NCI-H1092 (cell line): Measurements from ENCODE around the gene CD2.
A peak's percentile ranks its signal among the peaks of the same experiment; 100 is the strongest.

Experiments
- DNase-seq: peaks from one replicate; lab custom pipeline; 2025; lab: John Stamatoyannopoulos, UW

The CD2 gene, protein sequence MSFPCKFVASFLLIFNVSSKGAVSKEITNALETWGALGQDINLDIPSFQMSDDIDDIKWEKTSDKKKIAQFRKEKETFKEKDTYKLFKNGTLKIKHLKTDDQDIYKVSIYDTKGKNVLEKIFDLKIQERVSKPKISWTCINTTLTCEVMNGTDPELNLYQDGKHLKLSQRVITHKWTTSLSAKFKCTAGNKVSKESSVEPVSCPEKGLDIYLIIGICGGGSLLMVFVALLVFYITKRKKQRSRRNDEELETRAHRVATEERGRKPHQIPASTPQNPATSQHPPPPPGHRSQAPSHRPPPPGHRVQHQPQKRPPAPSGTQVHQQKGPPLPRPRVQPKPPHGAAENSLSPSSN

DNA sequence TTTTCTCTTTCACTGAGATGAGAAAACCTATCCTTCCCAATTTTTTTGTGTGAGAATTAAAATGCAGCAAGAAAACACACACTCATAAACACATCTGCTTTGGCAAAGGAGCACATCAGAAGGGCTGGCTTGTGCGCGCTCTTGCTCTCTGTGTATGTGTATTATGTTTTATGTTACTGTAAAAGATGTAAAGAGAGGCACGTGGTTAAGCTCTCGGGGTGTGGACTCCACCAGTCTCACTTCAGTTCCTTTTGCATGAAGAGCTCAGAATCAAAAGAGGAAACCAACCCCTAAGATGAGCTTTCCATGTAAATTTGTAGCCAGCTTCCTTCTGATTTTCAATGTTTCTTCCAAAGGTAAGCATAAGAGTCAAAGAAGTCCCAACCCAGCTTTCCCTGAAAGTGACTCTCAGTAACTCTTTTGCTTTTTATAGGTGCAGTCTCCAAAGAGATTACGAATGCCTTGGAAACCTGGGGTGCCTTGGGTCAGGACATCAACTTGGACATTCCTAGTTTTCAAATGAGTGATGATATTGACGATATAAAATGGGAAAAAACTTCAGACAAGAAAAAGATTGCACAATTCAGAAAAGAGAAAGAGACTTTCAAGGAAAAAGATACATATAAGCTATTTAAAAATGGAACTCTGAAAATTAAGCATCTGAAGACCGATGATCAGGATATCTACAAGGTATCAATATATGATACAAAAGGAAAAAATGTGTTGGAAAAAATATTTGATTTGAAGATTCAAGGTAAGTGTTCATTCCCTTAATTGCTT lies at the start of gene CD2:
Gene CD2, plus strand, starts transcription at position 233 of the 780 bp plus-strand sequence. Its CDS starts 63 bp downstream, at position 296.
- DNase-seq: no peak

DNA sequence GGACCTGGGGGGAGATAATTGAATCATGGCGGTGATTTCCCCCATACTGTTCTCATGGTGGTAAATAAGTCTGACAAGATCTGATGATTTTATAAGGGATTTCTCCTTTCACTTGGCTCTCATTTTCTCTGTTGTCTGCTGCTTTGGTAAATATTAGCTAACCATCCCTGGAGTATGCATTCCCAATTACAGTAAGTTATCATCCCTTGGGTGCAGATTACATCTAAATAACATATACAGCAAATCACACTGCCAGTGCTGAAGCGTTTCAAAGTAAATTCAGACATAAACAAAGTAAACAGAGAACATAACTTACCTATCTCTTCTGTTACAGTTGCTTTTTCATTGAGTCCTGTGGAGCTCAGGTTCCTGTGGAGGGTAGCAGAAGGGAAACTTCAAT lies 48.1 kb upstream of the CD2 start:
- DNase-seq: no peak

DNA sequence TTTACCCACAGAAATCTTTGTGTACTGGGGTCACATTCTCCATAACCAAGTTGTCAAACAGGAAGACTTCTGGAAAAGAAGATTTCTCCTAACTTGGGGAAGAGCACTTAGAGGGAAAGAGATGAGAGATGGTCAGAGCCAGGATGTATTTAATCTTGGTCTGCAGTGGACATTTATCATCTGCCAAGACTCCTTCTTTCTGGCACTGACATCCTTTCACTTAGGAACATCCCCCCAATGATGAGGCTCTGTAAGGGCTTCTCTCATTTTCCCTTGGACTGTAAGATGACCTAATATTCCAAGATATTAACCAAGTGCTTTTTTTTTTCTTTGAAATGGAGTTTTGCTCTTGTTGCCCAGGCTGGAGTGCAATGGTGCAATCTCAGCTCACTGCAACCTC lies 47.4 kb upstream of the CD2 start:
- no peak for DNase-seq

DNA sequence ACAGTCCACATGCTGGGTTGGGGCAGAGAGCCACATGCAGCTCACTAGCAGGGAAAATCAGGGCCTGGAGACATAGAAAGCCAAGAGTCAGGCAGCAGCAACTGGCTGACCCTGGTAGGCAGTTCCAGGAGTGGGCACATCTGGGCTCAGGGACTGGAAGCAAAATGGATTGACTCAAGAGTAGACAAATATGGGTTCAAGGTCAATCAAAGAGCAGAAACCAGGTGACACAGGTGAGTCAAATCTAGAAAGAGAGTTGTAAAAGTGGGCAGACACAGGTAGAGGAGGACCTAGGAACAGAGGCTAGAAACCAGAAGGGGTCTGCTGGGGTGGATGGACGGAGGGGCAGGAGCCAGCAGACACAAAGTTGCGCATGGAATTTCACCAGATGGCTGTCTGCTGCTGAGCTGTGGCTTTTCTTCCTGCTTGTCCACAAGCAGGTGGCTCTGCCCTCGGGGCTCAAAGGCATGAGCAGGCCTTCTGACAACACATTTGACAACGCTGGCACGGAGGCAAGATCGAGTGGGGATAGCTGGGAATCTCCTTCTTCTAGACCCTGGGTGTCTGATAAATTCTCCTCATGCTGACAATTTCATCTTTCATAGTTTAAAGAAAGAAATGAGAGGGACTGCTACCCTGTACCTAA lies 45.9 kb upstream of the CD2 start:
- no peak for DNase-seq

- no peak for DNase-seq
Observed at GRCh38 chr1:116709666-116710167, 44.5 kb upstream of the CD2 start.

- peak; percentile 51 for DNase-seq
Observed at GRCh38 chr1:116710420-116711262, 43.6 kb upstream of the CD2 start.

GRCh38 chr1:116711263-116711840 lies 42.9 kb upstream of the CD2 start:
- DNase-seq: peak; percentile 43

DNA sequence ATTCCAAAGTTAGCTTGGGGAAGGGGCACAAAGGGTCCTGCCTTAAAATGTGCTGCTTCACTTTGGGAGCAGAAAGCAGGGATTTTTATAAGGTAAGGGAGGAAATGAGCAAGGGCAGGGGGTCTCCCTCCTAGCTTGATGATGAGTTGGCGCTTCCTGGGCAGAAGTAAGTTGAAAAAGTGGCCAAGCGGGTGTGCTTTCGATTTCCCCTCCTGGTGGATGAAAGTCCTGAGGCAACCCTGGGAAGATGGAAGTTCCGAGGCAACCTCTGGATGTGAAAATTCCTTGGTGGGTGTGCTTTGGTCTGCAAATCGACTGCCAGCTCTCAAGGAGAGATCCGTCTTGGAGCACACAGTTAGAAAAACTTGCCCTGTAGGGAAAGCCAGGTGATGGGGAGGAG lies 41.7 kb upstream of the CD2 start:
- DNase-seq: no peak

GRCh38 chr1:116713474-116713873 lies 40.8 kb upstream of the CD2 start:
- no peak for DNase-seq

GRCh38 chr1:116716391-116716790 lies 37.8 kb upstream of the CD2 start:
- DNase-seq: no peak

DNA sequence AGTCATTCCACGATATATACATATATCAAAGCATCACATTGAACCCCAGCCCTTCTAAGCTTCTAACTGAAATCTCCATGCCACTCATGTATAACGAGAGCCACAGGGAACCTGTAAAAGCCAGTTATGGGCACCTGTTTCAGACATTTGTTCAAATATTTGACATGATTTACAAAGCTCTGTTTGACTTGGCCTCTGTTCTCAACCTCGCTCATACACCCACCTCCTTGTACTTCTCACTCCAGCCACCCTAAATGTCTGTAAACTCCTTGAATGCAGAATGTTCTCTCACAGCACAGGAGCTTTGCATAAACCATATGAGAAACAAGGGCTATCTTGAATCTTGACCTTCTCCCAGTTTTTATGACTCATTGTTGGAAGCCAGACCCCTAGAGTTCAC lies 36.9 kb upstream of the CD2 start:
- peak; percentile 4 for DNase-seq

DNA sequence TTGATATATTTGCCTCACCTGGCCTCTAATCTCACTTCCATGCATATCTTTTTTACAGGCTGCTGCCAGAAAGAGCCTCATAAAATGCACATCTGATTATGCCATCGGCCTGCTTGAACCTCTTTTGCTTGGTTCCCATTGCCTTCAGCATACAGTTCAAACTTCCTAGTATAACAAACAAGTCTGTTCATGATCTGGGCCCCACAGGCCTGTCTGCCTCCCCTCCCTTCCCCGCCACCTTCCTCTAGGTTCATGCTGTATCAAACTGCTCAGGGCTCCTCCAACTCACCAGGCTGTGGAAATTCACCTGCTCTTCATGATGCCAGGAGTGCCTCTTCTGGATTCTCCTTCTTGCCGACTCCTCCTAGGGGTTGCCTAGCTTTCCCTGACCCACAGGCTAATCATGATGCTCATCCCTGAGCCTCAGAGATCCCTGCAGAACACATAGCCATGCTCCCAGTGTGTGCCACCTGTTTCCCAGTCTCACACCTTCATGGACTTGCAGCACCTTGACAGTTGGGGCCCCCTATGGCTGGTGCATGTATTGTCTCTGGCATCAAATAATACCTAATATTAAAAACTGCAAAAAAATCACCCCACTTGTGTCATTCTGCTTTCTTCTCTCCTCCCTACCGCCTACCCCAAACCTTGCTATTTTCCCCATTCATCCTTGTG lies 33.7 kb upstream of the CD2 start:
- no peak for DNase-seq

DNA sequence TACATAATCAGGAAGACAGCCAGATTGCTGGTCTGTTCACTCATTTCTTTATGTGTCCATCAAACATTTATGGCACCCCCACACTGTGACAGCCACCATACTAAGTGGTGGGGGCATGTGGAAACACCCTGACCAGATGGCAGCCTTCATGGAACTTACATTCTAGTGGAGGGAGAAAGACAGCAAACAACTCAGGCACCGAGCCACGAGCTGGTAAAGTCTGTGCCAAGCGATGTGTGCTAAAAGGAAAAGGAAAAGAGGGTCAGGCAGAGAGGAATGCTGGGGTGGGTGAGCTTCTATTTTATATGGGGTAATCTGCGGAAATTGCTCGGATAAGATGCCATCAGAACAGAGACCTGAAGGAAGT lies 33.2 kb upstream of the CD2 start:
- DNase-seq: no peak

DNA sequence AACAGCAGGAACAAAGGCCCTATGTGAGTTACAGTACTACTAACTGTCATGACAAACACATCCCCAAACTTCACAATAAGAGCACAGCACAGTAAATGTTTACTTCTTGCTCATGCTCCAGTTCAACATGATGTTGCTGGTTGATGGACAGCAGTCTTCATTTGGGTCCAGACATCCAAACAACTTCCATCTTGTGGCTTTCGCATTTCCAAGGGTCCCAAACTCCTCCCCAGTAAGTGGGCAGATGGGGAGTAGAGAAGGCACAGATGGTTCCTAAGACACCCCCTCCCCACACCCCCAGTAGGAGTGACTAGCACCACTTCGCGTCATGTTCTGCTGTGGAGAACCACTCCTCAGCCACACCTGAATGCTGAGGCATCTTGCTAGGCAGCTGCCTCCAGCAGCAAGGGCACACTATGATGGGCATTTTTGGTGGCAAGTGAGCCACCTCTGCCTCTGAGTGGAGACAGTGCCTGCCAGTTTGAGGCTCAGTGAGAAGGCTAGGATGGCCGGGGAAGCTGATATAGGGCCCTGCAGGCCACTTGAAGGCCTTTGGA lies 32.7 kb upstream of the CD2 start:
- DNase-seq: no peak

- DNase-seq: no peak
Observed at GRCh38 chr1:116722016-116722838, 32.0 kb upstream of the CD2 start.

DNA sequence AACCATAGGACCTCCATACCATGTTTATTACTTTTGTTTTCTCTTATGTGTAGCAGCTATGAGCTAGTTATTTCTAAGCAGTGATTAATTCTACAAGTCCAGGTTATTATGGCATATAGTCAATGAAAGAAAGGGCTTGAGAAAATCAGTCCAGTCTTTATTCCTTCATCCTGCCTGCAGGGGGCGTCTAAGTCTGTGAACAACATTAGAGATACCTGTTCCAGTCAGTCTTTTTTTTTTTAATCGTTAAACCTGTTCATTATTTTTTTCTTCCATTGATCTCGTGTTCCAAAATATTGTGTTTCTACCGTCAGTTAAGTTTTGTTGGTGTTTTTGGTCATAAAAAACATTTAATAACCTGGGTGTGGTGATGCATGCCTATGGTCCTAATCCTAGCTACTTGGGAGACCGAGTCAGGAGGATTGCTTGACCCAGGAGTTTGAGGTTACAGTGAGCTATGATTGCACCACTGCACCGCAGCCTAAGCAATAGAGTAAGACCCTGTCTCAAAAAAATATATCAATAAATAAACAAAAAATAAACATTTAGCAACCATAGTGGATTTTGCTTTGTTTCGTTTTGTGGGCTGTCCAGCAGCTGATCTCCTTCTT lies 29.4 kb upstream of the CD2 start:
- peak; percentile 65 for DNase-seq

- DNase-seq: no peak
Observed at GRCh38 chr1:116725798-116726197, 28.4 kb upstream of the CD2 start.

GRCh38 chr1:116726872-116727820 lies 27.1 kb upstream of the CD2 start:
- DNase-seq: no peak
